ENCODE data around the gene NCAM1.

- TF ChIP-seq CTCF (IDR thresholded peaks at IDR 0.05) (no peak), POLR2A (IDR thresholded peaks at IDR 0.05) (no peak)
Measured at GRCh38 chr11:113247966-113248365, 286.7 kb downstream of the NCAM1 start.
